GM19372 (cell line): ENCODE data around the gene CORIN.
"Not testable (repeated sequence)": the region's sequence is repeated elsewhere in the genome, so short reads cannot be mapped to it uniquely, and the experiment has no call there.

Source experiments
- ATAC-seq: cut with Tn5 transposase; IDR thresholded peaks from one replicate; pipeline ENCODE4 v1.9.1; 2021; ENCODE audit warnings: mild to moderate bottlenecking, low read depth, moderate library complexity; ENCODE audit not compliant: unreplicated experiment

Gene CORIN

GRCh38 chr4:47598320-47598719 lies 239.5 kb downstream of the CORIN start:
- no peak for ATAC-seq

GRCh38 chr4:47597696-47598095 lies 240.2 kb downstream of the CORIN start:
- ATAC-seq = no peak

- no peak for ATAC-seq
These were observed 247.5 kb downstream of the CORIN start for GRCh38 chr4:47590325-47590724.

- ATAC-seq = no peak
These were observed 258.6 kb downstream of the CORIN start for GRCh38 chr4:47579235-47579634.

- no peak for ATAC-seq
These were observed 259.9 kb downstream of the CORIN start for GRCh38 chr4:47577779-47578553.

- ATAC-seq = no peak
These were observed 264.9 kb downstream of the CORIN start for GRCh38 chr4:47572981-47573380.

- ATAC-seq = no peak
These were observed 267.1 kb downstream of the CORIN start for GRCh38 chr4:47570816-47571215.

- ATAC-seq = no peak
These were observed 270.4 kb downstream of the CORIN start for GRCh38 chr4:47567511-47567910.

- no peak for ATAC-seq
These were observed 270.9 kb downstream of the CORIN start for GRCh38 chr4:47566969-47567368.

- no peak for ATAC-seq
These were observed 271.3 kb downstream of the CORIN start for GRCh38 chr4:47566566-47566965.

GRCh38 chr4:47562297-47562696 lies 275.6 kb downstream of the CORIN start:
- no peak for ATAC-seq

GRCh38 chr4:47561331-47561730 lies 276.5 kb downstream of the CORIN start:
- no peak for ATAC-seq

GRCh38 chr4:47560682-47561081 lies 277.2 kb downstream of the CORIN start:
- no peak for ATAC-seq

GRCh38 chr4:47557255-47557654 lies 280.6 kb downstream of the CORIN start:
- ATAC-seq = no peak

- ATAC-seq = not testable (repeated sequence)
These were observed 281.9 kb downstream of the CORIN start for GRCh38 chr4:47555920-47556319.

GRCh38 chr4:47553329-47554125 lies 284.3 kb downstream of the CORIN start:
- ATAC-seq = no peak

- ATAC-seq = no peak
These were observed 286.2 kb downstream of the CORIN start for GRCh38 chr4:47551682-47552081.

- ATAC-seq = no peak
These were observed 286.8 kb downstream of the CORIN start for GRCh38 chr4:47550899-47551548.

- not testable (repeated sequence) for ATAC-seq
These were observed 287.5 kb downstream of the CORIN start for GRCh38 chr4:47550357-47550756.
